Left lung (tissue), 10 donors: ENCODE measurements around the gene AQP6. TPM values are rescaled to one million over a fixed set of nuclear protein-coding genes. Genes with fewer than 3 reads are reported as not detected.

Experiments used
- ATAC-seq: fragments of 200-7000 bp; cut with Tn5 transposase; one replicate; pipeline ENCODE4 v1.9.1; 2020; ENCODE audit warnings: moderate library complexity
- DNase-seq, 4 donors: peaks; one replicate each; pipeline ENCODE4 v3.0.0-alpha.2; 2013 to 2020
- H3K27ac ChIP-seq, 2 donors: fragments of 200-600 bp; sonication (generic) in 1 of 2; one replicate each; pipeline versions ENCODE4 v1.5.0 to v1.8.0; 2020 to 2021
- H3K27me3 ChIP-seq, 2 donors: fragments of 200-600 bp; sonication (generic) in 1 of 2; one replicate each; pipeline versions ENCODE4 v1.5.0 to v1.8.0; 2020 to 2021
- H3K36me3 ChIP-seq, 2 donors: fragments of 200-600 bp; sonication (generic) in 1 of 2; one replicate each; pipeline versions ENCODE4 v1.5.0 to v1.8.0; 2020 to 2021
- H3K4me1 ChIP-seq, 2 donors: fragments of 200-600 bp; one replicate each; pipeline ENCODE4 v1.8.0; 2021
- H3K4me3 ChIP-seq, 2 donors: fragments of 200-600 bp; sonication (generic) in 1 of 2; one replicate each; pipeline versions ENCODE4 v1.5.0 to v1.8.0; 2020 to 2021; ENCODE audit warnings: mild to moderate bottlenecking in 1 of 2
- H3K9me3 ChIP-seq, 2 donors: fragments of 200-600 bp; sonication (generic) in 1 of 2; one replicate each; pipeline versions ENCODE4 v1.5.0 to v1.8.0; 2020 to 2021
- CTCF ChIP-seq, 2 donors: fragments of 200-600 bp; sonication (generic) in 1 of 2; IDR thresholded peaks; one replicate each; pipeline versions ENCODE4 v1.5.0 to v1.8.0; 2021; ENCODE audit warnings: antibody characterized with exemption in 2 of 2
- intact Hi-C, 2 donors: fragments of 100-400 bp; cut with DNase I; formaldehyde crosslinking; loops; one replicate each; pipeline versions ENCODE4 v1.11.2 to v1.14.2; 2022
- polyA plus RNA-seq, 6 donors: library from polyadenylated mRNA; unstranded; fragments of 120-200 nt; gene quantifications; one replicate each; pipeline ENCODE4 v1.2.1, GENCODE V29; 2013; ENCODE audit not compliant: insufficient read length in 6 of 6
- total RNA-seq, 2 donors: library from RNA; stranded (reverse); fragmentation: NEBNext Ultra II Directional; extraction: Animal tissue kit (Norgen Biotek cat#: 25700); gene quantifications; one replicate each; pipeline ENCODE4 v1.2.1, GENCODE V29; 2021
- donor health status: DM: no; HTN: yes; CAD: no.
- donor health status: DM: no; HTN: no; CAD: no.

AQP6 gene
- total and polyA plus RNA-seq, 8 donors: 0.09 to 0.56 (median 0.31) TPM; not detected in 1

- intact Hi-C loops: loop anchor here in 1 of 2 donors (10.0 kb wide), 1 partner anchor 78 kb away; no protein-coding TSS in a partner anchor
- peak in 1 of 4 donors; percentile 69 for DNase-seq
- peak; percentile 67 for ATAC-seq
- peaks cover 3 to 8% of the 10 kb centered on the region in 2 donors for H3K4me1 ChIP-seq
- H3K27me3 ChIP-seq: no peaks in the 10 kb centered on the region
- H3K27ac ChIP-seq: no peak overlapping the region
- no peaks in the 10 kb centered on the region for H3K36me3 ChIP-seq
- TF ChIP-seq CTCF (IDR thresholded peaks at IDR 0.05): no peak
- no peaks in the 10 kb centered on the region for H3K9me3 ChIP-seq
- H3K4me3 ChIP-seq: no peak overlapping the region
Observed at GRCh38 chr12:49942921-49943624, 29.7 kb upstream of the AQP6 start.

- Histone ChIP-seq H3K27me3 (no peaks in the 10 kb centered on the region), H3K4me1 (peaks cover 3 to 8% of the 10 kb centered on the region in 2 donors), H3K36me3 (no peaks in the 10 kb centered on the region), H3K4me3 (no peak overlapping the region), H3K9me3 (no peaks in the 10 kb centered on the region), H3K27ac (no peak overlapping the region)
- ATAC-seq (no peak), DNase-seq (no peak)
- intact Hi-C loops: loop anchor here in 1 of 2 donors (10.0 kb wide), 1 partner anchor 79 kb away; no protein-coding TSS in a partner anchor
- no peak for TF ChIP-seq CTCF (IDR thresholded peaks at IDR 0.05)
Observed at GRCh38 chr12:49943625-49943960, 29.2 kb upstream of the AQP6 start.

- intact Hi-C loops: loop anchor here in 1 of 2 donors (10.0 kb wide), 1 partner anchor 79 kb away; no protein-coding TSS in a partner anchor
- Histone ChIP-seq H3K9me3 (no peaks in the 10 kb centered on the region), H3K4me1 (peaks cover 3 to 8% of the 10 kb centered on the region in 2 donors), H3K36me3 (no peaks in the 10 kb centered on the region), H3K27ac (no peak overlapping the region), H3K27me3 (no peaks in the 10 kb centered on the region), H3K4me3 (no peak overlapping the region)
- TF ChIP-seq CTCF (IDR thresholded peaks at IDR 0.05): no peak
- ATAC-seq (no peak), DNase-seq (peak in 1 of 4 donors; percentile 21)
Observed at GRCh38 chr12:49944046-49944445, 28.7 kb upstream of the AQP6 start.

GRCh38 chr12:49944718-49945117 lies 28.0 kb upstream of the AQP6 start:
- TF ChIP-seq CTCF (IDR thresholded peaks at IDR 0.05): no peak
- H3K27me3 ChIP-seq: peaks cover 0 to 3% of the 10 kb centered on the region in 2 donors
- DNase-seq: no peak
- no peak for ATAC-seq
- peaks cover 3 to 8% of the 10 kb centered on the region in 2 donors for H3K4me1 ChIP-seq
- no peaks in the 10 kb centered on the region for H3K9me3 ChIP-seq
- no peak overlapping the region for H3K27ac ChIP-seq
- H3K36me3 ChIP-seq: no peaks in the 10 kb centered on the region
- intact Hi-C loops: loop anchor here in 1 of 2 donors (10.0 kb wide), 1 partner anchor 80 kb away; no protein-coding TSS in a partner anchor
- no peak overlapping the region for H3K4me3 ChIP-seq

GRCh38 chr12:49945394-49946080 lies 27.2 kb upstream of the AQP6 start:
- H3K36me3 ChIP-seq: no peaks in the 10 kb centered on the region
- TF ChIP-seq CTCF (IDR thresholded peaks at IDR 0.05): peak; percentile 82 to 88
- intact Hi-C loops: loop anchor here in 1 of 2 donors (10.0 kb wide), 1 partner anchor 81 kb away; no protein-coding TSS in a partner anchor
- peaks cover 3 to 8% of the 10 kb centered on the region in 2 donors for H3K4me1 ChIP-seq
- peak; percentile 62 to 96 (median 80) for DNase-seq
- peaks cover 0 to 12% of the 10 kb centered on the region in 2 donors for H3K27me3 ChIP-seq
- H3K27ac ChIP-seq: no peak overlapping the region
- no peaks in the 10 kb centered on the region for H3K9me3 ChIP-seq
- ATAC-seq: peak; percentile 94
- no peak overlapping the region for H3K4me3 ChIP-seq
